GDM1 (cell line): Measurements from ENCODE around the gene C10orf90.
"Not testable (repeated sequence)": the region's sequence is repeated elsewhere in the genome, so short reads cannot be mapped to it uniquely, and the experiment has no call there.

ENCODE experiments used
- DNase-seq: peaks from one replicate; lab custom pipeline; 2025; lab: John Stamatoyannopoulos, UW

C10orf90 gene

DNA sequence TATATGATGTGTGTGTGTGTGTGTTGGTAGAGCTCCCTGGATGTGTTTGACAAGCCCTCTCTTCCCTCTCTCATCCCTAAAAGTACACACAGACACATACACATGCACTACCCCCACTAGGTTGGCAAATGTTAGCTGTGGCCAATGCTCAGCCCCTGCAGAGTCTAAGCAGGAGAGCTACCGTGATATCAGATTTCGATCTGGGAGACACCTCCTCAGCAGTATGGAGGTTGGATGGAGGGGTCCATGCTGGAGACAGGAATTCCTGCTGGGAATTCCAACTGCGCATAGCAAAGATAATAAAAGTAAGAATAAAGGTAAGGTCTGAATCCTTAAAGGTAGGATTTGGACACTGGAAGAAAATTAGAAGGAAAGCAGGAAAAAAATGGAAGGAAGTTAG is 85.7 kb downstream of the C10orf90 start:
- DNase-seq: no peak

DNA sequence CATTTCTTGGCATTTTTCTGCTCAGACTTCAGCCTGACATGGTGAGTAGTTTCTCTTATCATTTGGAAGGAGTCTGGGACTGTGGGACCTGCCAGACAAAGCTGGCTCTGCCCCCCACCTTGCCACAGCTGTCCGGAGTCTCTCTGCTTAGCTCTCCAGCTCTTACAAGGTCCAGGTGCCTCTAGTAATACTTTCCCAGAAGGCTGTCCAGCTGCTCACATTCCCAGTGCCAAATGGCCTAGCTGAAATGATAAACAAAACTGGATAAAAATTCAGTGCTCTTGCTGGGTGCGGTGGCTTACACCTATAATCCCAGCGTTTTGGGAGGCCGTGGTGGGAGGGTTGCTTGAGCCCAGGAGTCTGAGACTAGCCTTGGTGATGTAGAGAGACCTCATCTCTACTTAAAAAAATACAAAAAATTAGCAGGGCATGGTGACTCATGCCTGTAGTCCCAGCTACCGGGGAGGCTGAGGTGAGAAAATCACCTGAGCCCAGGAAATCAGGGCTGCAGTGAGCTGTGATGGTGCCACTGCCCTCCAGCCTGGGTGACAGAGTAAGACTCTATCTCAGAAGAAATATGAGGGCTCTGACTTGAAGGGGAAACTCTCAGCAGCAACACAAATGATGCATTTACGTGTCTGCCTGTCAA is 86.8 kb downstream of the C10orf90 start:
- no peak for DNase-seq

DNA sequence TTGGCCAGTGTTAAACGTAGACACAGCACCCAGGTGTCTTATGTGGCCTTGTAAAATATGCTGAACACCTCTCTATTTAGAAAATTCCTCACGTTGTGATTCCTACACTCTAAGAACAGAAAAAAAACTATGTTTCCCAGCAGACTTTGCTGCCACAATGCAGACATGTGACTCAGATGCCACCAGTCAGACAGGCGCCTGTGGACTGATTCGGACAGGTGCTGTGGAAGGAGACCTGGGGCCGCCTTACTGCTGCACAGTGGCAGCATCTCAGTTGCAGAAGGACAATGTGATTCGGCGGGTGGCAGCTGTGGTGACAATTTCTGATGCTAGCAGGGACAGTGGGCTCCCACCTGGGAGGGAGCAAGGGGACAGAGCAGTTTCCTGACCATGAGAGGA is 88.8 kb downstream of the C10orf90 start:
- no peak for DNase-seq

DNA sequence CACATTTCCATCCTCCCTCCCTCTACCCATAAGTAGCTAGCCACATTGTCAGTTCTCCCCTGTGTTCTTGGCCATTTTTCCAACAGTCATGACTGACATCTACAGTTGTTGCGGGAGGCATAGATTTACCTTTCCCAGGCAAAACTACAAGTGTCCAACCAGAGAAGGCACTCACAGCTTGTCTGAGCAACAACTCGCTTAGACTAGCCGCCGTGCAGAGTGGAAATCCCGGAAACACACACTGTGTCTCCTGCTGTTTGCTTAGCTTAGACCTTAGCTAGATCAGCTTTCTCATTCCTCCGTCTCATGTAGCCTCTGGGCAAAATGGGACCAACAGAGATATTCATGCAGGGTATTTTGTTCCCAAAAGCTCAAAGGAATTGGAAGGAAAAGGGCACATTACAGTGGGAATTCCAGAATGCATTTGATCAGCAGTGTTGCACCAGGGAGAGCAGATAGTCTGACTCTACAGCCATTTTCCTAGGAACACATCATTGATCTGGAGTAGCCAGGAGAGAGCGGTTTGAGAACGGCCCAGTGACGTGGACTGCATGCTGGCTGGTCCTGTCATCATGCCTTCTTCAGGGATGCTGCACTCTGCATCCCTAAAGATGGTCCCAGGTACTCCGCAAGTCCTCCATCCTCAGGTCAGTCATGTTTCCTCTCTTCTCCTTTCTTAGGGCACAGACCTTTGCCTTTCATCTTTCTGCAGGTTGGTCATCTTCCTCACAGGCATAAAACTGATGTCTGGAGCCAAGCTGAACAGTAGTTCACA is 89.4 kb downstream of the C10orf90 start:
- DNase-seq: no peak

DNA sequence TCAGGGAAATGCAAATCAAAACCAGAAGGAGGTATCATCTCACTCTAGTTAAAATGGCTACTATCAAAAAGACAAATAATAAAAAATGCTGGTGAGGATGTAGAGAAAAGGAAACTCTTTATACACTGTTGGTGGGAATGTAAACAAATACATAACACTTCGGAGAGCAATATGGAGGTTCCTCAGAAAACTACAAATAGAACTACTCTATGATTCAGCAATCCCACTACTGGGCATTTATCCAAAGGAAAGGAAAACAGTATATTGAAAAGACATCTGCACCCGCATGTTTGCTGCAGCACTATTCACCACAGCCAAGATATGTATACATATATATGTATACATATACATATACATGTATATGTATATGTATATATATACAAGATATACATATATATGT is 94.2 kb downstream of the C10orf90 start:
- DNase-seq: no peak

DNA sequence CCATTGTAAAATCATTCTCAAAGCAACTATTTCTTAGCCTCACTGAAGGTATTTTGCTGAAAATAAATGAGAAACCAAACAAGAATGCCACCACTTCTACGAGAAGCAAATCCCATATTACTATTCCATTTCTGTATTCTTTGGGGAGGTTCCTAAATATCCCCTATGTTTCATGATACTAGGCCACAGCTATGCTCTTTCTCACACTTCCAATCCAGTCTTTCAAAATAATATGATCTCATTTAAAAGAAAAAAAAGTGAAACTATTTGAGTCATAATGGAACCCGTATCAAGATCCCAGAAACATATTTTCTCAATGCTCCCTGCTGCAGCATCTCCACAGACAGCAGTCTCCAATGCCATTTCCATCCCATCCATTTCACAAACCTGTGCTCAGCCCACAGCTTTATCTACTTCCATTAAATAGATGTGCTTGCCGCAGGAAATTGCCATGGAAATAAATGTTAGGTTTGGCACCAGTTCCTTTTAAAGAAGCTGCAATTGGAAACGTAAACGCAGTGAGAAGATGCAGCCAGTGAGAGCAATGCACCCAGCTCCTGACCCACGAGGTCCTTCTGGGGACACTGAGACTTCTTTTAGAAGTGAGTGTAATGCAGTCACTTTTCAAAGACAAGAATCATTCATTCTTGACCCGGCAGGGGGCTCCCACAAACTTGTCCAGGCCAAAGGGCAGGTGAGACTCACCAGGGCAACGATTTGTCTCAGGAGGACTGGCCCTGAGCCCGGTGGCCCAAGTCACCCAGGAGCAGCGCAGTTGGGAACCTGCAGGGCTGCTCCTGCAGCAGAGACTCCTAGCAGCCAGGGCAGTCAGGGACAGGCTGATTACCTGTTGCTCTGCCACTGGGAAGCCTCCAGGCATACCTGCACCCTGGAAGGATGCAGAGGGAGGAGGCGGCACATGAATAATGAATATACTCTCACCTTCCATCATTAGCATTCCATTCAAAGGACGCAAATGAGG is 99.6 kb downstream of the C10orf90 start:
- DNase-seq: no peak

DNA sequence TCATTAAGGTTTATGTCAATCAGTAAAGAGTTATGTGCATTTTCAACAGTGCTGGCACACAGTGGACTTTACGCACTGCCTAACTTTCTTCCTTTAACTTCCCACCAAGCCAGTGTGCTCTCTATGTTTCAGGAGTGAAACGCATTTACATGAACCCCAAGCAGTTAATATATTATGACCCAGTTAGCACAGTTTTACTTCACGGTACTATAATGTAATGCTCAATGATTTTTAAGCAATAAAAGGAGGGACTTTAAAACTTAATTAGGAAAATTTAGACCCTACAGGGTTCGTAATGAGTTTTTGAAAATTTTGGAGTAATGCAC is 100.3 kb downstream of the C10orf90 start:
- no peak for DNase-seq

DNA sequence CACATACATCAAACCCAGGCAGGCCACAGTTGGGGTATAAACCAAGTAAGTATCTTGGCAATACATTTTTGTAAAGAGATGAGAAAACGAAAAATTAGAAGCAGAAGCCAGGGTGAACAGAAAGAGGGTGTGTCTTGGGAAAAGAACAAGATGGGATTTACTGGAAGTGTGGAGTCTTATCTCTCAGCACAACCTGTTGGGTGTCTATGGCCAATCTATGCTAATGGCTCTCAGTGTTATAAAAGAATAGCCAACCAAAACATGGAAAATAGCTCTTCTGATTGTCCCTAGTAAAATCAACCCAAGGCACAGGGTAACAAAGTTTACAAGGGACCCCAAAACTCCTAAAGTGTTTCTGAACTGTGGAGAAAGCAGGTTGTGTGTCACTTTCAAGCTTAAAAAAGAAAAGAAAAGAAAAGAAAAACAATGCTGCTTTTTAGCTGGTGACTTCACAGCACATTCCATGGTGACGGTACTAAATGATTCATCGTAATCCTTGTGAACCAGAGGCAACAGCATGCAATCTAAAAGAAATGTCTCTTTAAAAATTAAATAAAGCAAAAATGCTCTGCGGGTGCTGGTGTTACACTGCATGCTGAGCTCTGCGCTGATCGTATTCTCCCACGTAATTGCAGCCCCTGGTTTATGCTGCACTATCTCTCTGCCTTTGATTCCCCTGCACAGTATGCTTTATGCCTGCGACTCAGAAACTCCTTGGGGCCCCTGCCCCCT is 100.8 kb downstream of the C10orf90 start:
- DNase-seq: no peak

DNA sequence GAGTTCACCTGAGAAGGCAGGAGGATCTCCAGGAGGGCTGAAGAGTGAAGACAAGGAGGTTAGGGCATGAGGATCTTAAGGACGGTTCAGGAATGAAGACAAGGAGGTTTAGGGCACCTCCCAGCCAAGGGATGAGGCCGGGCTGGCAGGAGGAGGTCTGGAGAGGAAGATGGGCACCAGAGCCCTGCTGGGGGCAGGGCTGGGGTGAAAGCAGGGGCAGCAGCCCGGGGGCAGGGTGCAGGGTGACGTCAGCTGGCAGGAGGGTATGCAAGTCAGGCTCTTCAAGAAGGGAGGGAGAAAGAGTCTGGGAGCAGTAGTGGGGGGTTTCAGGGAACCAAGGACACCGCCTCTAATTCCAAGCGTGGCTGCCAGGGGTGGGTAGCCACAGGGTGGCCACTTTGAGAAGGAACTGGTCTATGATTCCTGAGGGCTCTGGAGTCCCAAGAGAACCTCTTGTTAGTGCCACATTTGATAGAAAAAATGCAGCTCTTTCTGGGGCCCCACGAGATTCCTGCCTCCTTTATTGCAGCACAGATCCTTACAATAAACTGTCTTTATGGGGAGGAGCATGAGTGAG is 101.6 kb downstream of the C10orf90 start:
- no peak for DNase-seq

DNA sequence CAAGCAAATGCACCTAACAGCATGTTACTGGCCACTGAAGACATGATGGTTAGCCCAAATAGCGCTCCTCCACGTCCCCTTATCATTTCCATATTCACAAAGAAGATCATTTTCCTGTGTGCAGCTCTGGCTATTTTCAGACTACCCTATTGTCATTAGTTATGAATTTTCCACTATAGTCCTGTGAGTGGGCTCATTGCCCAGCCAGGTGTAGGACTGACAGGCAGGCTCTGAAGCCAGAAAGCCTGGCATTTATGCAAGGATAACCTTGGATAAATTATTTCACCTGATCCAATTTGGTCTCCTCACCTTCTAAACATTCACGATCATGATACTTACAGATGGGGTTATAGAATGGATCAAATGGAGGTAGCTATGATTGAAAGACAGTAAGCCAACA is 104.6 kb downstream of the C10orf90 start:
- no peak for DNase-seq

DNA sequence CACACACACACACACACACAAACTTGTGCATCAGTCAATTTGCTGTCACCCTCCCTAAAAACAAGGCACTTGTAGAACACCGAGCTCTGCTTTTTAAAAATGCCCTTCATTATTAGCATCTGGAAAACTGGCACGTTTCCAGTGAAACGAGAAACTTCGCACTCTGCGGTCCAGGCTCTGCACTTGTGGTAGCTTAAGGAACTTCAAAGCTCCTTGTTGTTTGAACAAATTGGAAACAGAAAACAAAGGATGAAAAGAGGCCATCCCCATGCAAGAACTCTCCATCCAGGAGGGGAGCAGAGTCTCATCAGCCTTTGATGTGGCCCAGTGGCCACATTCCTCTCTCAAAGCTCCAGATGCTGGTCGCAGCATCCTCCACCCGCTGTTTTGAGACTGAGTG is 105.1 kb downstream of the C10orf90 start:
- DNase-seq: no peak

DNA sequence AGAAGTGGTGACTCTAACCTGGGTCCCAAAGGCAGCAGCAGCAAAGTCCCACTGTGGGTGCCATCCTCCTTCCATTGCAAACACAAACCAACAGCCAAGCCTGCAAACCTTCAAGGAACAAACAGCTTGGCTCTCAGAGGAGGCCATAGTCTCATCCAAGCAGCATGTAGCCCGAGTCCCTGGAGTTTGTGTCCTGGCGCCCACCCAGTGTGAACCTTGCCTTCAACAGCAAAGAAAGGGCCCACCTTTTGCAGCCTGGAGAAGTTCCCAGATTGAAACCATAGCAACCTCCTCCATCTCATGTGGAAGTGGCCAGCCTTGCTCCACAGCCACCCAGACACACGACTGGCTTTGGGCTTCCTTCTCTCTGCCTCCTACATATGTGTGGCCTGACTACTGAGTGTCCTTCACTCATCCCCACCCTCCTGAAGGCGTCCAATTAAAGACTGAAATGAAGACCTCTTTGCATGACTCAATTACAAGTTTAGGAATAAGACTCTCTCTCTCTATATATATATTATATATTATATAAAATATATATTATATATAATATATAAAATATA is 106.1 kb downstream of the C10orf90 start:
- DNase-seq: no peak

DNA sequence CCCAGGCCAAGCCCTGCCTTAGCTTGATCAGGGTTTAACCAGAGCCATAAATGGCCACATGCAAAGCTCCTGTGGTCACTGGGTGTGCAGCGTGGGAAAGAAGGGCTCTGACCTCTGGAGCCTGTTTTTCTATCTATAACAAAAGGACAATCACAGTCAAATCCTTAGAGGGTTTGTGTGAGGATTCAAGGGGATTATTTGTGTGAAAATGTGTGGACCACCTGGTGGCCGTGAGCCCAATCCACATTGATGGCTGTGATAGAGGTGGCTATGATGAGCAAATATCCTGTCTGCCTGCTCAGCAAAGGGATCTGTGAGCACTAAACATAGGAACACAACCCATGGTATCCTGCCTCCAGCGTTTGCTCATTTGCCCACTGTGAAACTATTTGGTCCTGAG is 107.1 kb downstream of the C10orf90 start:
- no peak for DNase-seq

DNA sequence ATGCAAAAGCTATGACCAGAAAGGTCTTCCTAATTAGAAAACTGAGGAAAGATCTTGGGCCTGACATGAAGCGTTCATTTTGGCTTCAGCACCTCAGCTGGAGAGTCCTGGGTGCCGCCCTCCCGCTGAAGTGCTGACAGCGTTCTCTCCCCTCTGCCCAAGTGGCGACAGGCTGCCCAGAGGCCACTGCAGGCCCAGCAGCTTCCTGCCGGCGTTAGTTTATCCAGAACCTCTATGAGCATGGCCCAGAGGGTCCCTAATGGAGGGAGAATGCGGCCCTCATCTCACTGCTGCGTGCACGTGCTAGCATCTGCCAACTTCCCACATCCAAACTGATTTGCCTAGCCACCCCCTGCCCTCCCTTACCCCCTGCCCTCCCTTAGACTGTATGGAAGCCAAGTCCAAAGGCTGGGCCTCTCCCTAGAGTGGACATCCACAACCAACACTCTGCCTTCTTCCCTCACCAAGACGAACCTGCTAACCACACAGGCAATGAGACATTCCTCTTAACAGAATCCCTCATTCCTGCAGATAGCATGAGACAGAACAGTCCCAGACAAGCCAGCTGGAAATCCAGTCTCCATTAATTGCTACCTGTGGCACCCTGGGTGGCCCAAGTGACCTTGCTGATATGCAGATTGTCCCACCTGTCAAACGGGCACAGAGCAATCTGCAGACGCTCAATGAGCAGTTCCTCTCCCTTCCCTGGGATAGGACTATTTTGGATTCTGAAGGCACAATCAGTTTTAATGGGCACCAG is 108.4 kb downstream of the C10orf90 start:
- DNase-seq: no peak

DNA sequence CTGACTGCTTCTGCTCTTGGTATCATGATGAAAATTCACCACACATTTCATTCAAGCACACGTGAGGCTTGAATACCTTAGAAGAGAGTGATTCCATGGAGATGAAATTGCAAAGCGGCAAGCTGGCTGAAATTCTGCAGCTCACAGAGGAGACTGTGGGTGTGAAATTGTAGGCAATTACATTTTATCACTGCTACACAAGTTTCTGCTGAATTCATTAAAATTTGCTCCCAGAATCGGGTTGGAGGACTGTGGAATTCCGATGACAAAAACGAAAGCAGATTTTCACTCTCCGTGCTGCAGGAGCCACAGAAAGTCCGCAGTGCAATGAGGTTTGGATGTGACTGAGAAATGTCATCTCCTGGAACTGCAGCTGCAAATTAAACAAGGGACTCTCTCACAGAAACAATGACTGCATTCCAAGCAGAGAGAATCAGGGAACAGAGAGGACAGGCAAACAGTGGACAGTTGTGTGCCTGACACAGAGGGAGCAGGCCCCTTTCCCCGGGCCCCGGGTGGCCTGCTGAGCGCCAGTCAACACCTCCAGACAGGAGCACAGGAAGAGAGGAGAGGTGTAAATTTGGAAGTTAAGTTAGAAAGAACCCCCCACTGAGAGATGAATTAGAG is 109.1 kb downstream of the C10orf90 start:
- no peak for DNase-seq

DNA sequence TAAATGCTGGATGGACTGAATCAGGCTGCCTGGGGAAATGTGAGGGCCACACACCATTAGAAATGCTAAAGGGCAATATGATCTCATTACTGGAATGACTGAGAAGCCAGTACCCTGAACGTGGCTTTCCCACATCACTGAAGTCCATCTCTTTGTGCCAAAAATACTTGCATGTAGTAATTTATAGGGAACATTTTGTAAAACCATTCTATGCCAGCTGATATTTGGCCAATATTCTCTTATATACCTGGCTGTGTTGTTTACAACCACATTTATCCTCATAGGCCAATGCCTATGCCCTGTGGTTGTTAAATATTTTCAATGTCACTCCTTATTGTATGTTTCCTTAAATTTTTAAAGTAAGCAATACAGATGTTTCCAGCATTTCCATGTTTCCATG is 111.6 kb downstream of the C10orf90 start:
- no peak for DNase-seq

DNA sequence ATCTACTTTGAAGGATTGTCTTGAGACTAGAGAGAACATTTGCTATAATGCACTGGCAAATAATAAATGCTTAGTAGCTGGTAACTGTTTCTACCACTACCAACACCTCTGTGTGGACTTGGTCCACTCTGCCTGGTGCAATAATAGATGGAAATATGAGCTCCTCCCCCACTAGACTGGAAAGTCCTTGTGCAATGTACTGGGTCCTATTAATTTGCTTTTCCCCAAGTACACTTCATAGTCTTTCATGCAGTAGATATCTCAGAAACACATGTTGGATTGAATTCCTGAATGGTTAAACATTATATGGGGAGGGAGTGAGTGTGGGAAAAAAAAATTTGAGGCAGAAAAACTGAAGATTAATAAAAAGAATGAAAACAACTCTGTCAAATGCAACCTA is 119.3 kb downstream of the C10orf90 start:
- no peak for DNase-seq

DNA sequence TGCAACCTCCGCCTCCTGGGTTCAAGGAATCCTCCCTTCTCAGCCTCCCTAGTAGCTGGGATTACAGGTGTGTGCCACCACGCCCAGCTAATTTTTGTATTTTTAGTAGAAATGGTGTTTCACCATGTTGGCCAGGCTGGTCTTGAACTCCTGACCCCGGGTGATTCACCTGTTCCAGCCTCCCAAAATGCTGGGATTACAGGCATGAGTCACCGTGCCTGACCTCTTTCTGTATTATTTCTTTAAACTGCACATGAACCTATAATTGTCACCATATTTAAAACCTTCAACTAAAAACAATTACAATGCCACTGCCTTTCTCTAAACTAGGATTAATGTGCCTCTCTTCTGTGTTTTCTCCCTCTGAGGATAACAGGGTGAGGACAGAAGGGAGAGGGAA is 119.9 kb downstream of the C10orf90 start:
- DNase-seq: not testable (repeated sequence)

DNA sequence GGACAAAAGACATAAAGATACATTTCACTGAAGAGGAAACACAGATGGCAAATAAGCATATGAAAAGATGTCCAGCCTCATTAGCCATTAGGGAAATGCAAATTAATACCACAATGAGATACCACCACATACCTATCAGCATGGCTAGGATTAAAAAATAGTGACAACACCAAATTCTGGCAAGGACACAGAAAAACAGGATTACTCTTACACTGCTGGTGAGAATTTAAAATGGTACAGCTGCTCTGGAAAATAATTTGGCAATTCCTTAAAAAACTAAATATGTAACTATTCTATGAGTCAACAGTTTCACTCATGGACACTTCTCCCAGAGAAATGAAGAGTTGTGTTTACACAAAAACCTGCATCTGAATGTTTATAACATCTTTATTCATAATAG is 121.1 kb downstream of the C10orf90 start:
- DNase-seq: no peak

DNA sequence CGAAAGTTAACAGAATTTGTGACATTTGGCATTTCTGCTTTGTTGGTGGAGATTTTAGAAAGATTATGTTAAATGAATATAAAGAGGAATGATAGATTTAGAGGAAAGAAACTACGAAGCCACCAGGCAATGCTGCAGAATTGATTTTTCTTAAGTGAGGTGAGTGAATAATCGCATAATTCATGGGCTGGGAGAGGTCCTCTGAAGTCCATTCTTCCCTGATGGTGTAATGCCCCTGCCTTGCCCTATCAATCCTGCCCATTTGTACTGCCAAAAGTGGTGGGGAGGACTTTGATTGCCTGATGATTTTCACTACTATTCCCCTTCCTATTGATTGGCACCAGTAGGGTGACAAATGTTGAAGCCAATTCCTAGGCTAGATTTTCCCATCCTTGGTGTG is 125.9 kb downstream of the C10orf90 start:
- no peak for DNase-seq
